ENCODE data around the gene SART3. TPM values are rescaled to one million over a fixed set of nuclear protein-coding genes. Genes with fewer than 3 reads are reported as not detected.

SART3 gene
- total and polyA plus RNA-seq, 10 of the 15 experiments (the other 5 are each of a cell fraction or from before 2014, with no cell fraction given): 8.8 to 179 (median 54.9) TPM

DNA sequence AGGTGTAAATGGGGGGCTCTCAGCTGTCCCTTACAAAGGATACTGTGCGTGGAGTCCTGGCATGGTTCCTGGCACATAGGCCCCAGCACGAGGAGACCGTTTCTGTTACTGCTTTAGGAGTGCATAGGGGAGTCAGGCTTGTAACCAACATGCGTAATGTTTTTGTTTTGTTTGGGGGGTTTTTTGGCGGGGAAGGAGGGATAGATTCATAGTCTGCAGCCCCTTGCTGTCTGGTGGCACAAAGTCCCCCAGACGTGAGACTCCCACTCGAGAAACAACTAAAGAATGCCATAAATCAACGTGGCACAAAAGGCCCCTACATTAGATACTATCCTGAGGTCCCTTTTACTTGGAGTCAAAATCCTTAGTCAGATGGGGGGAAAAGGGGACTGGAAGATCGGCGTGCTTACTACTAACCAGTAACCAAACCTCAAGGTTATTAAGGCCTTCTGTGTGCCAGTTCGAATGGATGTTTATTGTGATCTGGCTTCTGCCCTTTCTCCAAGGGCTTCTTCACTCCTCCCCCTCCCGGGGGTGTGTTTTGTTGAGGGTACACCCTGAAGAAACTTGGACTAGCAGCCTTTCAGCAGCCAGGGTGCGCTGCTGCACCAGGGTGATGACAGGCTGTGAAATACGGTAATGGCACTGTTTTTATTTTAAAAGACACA is 2.3 kb upstream of the SART3 start (continued):
- TF ChIP-seq, protein P1, sequence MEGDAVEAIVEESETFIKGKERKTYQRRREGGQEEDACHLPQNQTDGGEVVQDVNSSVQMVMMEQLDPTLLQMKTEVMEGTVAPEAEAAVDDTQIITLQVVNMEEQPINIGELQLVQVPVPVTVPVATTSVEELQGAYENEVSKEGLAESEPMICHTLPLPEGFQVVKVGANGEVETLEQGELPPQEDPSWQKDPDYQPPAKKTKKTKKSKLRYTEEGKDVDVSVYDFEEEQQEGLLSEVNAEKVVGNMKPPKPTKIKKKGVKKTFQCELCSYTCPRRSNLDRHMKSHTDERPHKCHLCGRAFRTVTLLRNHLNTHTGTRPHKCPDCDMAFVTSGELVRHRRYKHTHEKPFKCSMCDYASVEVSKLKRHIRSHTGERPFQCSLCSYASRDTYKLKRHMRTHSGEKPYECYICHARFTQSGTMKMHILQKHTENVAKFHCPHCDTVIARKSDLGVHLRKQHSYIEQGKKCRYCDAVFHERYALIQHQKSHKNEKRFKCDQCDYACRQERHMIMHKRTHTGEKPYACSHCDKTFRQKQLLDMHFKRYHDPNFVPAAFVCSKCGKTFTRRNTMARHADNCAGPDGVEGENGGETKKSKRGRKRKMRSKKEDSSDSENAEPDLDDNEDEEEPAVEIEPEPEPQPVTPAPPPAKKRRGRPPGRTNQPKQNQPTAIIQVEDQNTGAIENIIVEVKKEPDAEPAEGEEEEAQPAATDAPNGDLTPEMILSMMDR (IDR thresholded peaks at IDR 0.05 in 2 of 3, conservative IDR thresholded peaks at IDR 0.05 in 1 of 3; ENCODE audit: control insufficient read depth in 2 of 3, extremely low read depth in 1 of 3, insufficient read depth in 1 of 3, low read depth in 3 of 3, low read length in 3 of 3): peak; percentile 85 to 98 (median 96); a peak in 5 of 6 replicates
- peak; percentile 60 for TF ChIP-seq HDAC6 (IDR thresholded peaks at IDR 0.05; ENCODE audit: unreplicated experiment)
- peak; percentile 43; the same call in 1 of the 3 replicates for TF ChIP-seq POU2F2 (IDR thresholded peaks at IDR 0.05; ENCODE audit: borderline replicate concordance, low read depth, low read length)
- no peak for TF ChIP-seq ZZZ3 (IDR thresholded peaks at IDR 0.05; ENCODE audit: control insufficient read depth, insufficient read length, low read depth)
- no peak for TF ChIP-seq HCFC1 (IDR thresholded peaks at IDR 0.05; ENCODE audit: low read length)
- TF ChIP-seq RAD21 (IDR thresholded peaks at IDR 0.05; ENCODE audit: insufficient read depth, low read depth, low read length): peak; percentile 99
- TF ChIP-seq TCF7 (IDR thresholded peaks at IDR 0.05; ENCODE audit: borderline replicate concordance): no peak
- no peak for TF ChIP-seq CHD4 (IDR thresholded peaks at IDR 0.05)
- TF ChIP-seq CBFB (IDR thresholded peaks at IDR 0.05; ENCODE audit: low read depth): no peak; the same call in 1 of the 2 replicates
- TF ChIP-seq, protein P2, sequence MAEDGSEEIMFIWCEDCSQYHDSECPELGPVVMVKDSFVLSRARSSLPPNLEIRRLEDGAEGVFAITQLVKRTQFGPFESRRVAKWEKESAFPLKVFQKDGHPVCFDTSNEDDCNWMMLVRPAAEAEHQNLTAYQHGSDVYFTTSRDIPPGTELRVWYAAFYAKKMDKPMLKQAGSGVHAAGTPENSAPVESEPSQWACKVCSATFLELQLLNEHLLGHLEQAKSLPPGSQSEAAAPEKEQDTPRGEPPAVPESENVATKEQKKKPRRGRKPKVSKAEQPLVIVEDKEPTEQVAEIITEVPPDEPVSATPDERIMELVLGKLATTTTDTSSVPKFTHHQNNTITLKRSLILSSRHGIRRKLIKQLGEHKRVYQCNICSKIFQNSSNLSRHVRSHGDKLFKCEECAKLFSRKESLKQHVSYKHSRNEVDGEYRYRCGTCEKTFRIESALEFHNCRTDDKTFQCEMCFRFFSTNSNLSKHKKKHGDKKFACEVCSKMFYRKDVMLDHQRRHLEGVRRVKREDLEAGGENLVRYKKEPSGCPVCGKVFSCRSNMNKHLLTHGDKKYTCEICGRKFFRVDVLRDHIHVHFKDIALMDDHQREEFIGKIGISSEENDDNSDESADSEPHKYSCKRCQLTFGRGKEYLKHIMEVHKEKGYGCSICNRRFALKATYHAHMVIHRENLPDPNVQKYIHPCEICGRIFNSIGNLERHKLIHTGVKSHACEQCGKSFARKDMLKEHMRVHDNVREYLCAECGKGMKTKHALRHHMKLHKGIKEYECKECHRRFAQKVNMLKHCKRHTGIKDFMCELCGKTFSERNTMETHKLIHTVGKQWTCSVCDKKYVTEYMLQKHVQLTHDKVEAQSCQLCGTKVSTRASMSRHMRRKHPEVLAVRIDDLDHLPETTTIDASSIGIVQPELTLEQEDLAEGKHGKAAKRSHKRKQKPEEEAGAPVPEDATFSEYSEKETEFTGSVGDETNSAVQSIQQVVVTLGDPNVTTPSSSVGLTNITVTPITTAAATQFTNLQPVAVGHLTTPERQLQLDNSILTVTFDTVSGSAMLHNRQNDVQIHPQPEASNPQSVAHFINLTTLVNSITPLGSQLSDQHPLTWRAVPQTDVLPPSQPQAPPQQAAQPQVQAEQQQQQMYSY (CRISPR knock-in tag; IDR thresholded peaks at IDR 0.05): no peak
- no peak for TF ChIP-seq YBX1 (IDR thresholded peaks at IDR 0.05)
- no peak for TF ChIP-seq NRF1 (conservative IDR thresholded peaks at IDR 0.05; ENCODE audit: low read depth, low read length)
- peak; percentile 62; the same call in 1 of the 2 replicates for TF ChIP-seq NBN (IDR thresholded peaks at IDR 0.05)
- TF ChIP-seq, protein P3, sequence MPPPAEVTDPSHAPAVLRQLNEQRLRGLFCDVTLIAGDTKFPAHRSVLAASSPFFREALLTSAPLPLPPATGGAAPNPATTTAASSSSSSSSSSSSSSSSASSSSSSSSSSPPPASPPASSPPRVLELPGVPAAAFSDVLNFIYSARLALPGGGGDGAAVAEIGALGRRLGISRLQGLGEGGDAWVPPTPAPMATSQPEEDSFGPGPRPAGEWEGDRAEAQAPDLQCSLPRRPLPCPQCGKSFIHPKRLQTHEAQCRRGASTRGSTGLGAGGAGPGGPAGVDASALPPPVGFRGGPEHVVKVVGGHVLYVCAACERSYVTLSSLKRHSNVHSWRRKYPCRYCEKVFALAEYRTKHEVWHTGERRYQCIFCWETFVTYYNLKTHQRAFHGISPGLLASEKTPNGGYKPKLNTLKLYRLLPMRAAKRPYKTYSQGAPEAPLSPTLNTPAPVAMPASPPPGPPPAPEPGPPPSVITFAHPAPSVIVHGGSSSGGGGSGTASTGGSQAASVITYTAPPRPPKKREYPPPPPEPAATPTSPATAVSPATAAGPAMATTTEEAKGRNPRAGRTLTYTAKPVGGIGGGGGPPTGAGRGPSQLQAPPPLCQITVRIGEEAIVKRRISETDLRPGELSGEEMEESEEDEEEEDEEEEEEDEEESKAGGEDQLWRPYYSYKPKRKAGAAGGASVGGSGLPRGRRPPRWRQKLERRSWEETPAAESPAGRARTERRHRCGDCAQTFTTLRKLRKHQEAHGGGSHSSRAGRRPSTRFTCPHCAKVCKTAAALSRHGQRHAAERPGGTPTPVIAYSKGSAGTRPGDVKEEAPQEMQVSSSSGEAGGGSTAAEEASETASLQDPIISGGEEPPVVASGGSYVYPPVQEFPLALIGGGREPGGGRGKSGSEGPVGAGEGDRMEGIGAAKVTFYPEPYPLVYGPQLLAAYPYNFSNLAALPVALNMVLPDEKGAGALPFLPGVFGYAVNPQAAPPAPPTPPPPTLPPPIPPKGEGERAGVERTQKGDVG (CRISPR knock-in tag; IDR thresholded peaks at IDR 0.05): no peak
- TF ChIP-seq POLR2A (IDR thresholded peaks at IDR 0.05; ENCODE audit: low read depth, low read length): peak; percentile 64

All from GM12878 (cell line).